ENCODE measurements around the gene CD3D. TPM values are rescaled to one million over a fixed set of nuclear protein-coding genes. Genes with fewer than 3 reads are reported as not detected.

CD3D gene
- total RNA-seq, 1 donor from 2014 or later = not detected

DNA sequence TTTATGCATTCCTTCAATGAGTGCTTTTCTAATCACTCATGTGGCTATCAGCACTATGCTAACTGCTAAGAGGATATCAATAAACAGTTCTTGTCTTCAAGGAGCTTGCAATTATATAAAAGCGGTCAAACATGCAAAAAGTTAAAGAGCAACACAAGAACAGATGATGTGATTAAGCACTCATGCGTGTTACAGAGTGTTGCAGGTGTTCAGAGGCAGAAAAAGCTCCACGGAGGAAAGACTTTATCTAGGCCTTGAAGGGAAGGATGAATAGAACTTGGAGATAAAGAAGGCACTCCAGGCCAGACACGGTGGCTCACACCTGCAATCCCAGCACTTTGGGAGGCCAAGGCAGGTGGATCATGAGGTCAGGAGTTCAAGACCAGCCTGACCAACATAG lies 24.4 kb downstream of the CD3D start:
- no peaks in the 10 kb centered on the region for H3K36me3 Mint-ChIP-seq
- H3K4me1 Mint-ChIP-seq = peaks cover 24% of the 10 kb centered on the region
- H3K4me3 Mint-ChIP-seq = no peak overlapping the region
- no peak for DNase-seq (ENCODE audit: low spot score in 2 of 2, unreplicated experiment in 2 of 2)
- TF ChIP-seq, protein P1, sequence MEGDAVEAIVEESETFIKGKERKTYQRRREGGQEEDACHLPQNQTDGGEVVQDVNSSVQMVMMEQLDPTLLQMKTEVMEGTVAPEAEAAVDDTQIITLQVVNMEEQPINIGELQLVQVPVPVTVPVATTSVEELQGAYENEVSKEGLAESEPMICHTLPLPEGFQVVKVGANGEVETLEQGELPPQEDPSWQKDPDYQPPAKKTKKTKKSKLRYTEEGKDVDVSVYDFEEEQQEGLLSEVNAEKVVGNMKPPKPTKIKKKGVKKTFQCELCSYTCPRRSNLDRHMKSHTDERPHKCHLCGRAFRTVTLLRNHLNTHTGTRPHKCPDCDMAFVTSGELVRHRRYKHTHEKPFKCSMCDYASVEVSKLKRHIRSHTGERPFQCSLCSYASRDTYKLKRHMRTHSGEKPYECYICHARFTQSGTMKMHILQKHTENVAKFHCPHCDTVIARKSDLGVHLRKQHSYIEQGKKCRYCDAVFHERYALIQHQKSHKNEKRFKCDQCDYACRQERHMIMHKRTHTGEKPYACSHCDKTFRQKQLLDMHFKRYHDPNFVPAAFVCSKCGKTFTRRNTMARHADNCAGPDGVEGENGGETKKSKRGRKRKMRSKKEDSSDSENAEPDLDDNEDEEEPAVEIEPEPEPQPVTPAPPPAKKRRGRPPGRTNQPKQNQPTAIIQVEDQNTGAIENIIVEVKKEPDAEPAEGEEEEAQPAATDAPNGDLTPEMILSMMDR (IDR thresholded peaks at IDR 0.05; ENCODE audit: unreplicated experiment) = no peak
- H3K9me3 Mint-ChIP-seq = no peaks in the 10 kb centered on the region
- H3K27me3 Mint-ChIP-seq (ENCODE audit: low read depth) = peaks cover 41% of the 10 kb centered on the region
- H3K27ac Mint-ChIP-seq = no peak overlapping the region

DNA sequence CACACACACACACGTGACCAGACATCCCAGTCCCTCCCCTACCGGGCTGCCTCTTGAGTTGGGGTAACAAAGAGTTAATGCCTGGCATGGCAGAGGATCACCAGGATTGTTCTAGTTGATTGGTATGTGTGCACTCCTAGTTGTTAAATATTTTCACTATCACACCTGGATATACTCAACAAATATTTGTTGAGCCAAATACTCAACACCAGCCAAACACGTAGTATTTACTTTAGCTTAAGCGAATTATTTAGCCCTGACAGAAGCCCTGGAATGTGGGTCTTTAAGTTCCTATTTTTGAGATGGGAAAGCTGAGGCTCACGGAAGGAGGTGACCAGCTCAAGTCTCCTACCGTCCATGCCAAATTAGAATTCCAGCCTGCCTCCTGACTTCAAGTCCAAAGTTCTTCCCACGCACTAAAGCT lies 27.5 kb downstream of the CD3D start:
- TF ChIP-seq, protein P1 (IDR thresholded peaks at IDR 0.05; ENCODE audit: unreplicated experiment) = no peak
- Mint-ChIP-seq H3K36me3 (no peaks in the 10 kb centered on the region), H3K4me1 (peaks cover 14% of the 10 kb centered on the region), H3K27me3 (ENCODE audit: low read depth) (peaks cover 64% of the 10 kb centered on the region), H3K9me3 (no peaks in the 10 kb centered on the region), H3K27ac (no peak overlapping the region), H3K4me3 (no peak overlapping the region)
- no peak for DNase-seq (ENCODE audit: low spot score in 2 of 2, unreplicated experiment in 2 of 2)

DNA sequence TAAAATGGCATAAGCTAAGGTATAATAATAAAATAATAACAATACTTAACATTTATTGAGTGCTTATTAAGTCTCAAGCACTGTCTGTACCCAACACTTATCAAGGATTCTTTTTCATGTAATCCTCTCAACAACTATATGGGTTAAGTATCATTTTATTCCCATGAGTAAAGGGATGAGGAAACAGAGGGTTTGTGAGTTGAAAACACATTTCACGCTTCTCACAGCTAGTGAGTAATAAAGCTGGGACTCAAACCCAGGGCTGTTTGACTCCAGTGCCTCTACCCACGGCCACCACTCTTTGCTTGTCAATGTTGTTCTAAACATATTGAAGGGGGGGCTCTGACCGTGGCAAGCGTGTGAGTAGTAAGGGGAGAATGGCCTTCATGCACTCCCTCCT lies 29.3 kb downstream of the CD3D start:
- DNase-seq (ENCODE audit: low spot score in 2 of 2, unreplicated experiment in 2 of 2) = no peak
- Mint-ChIP-seq H3K36me3 (no peaks in the 10 kb centered on the region), H3K9me3 (no peaks in the 10 kb centered on the region), H3K4me3 (no peak overlapping the region), H3K27me3 (ENCODE audit: low read depth) (peaks cover 73% of the 10 kb centered on the region), H3K27ac (no peak overlapping the region), H3K4me1 (peaks cover 14% of the 10 kb centered on the region)
- TF ChIP-seq, protein P1 (IDR thresholded peaks at IDR 0.05; ENCODE audit: unreplicated experiment) = no peak

DNA sequence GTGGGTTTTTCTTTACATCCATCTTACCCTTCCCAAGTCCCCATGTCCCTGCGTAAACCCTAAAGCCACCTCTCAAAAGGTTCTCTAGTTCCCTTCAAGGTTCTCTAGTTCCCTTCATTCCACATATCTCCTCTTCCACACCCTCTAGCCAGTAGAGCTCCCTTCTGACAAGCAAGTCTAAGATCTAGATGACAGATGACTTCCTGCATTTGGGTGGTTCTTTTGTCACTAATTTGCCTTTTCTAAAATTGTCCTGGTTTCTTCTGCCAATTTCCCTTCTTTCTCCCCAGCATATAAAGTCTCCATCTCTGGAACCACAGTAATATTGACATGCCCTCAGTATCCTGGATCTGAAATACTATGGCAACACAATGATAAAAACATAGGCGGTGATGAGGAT lies 30.2 kb downstream of the CD3D start:
- H3K4me3 Mint-ChIP-seq = no peak overlapping the region

DNA sequence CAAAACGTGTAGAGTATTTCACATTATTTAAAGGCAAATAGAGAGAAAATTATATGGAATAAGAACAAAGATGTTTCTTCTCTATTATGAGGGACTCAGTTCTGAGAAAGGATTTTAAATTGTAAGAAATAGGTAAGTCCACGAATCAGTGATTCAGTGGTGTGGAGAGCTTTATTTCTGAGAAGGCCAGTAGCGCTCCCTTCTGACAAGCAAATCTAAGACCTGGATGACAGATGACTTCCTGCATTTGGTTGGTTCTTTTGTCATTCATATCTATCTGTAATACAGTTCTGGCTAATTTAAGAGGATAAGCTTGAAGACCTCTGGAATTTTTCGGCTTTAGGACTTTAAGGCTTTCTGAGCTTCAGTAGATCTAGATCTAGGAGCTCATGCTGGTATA lies 31.0 kb downstream of the CD3D start:
- peaks cover 72% of the 10 kb centered on the region for H3K27me3 Mint-ChIP-seq (ENCODE audit: low read depth)
- DNase-seq (ENCODE audit: low spot score in 2 of 2, unreplicated experiment in 2 of 2) = no peak
- H3K27ac Mint-ChIP-seq = no peak overlapping the region
- H3K4me3 Mint-ChIP-seq = no peak overlapping the region
- no peaks in the 10 kb centered on the region for H3K9me3 Mint-ChIP-seq
- peaks cover 12% of the 10 kb centered on the region for H3K4me1 Mint-ChIP-seq
- H3K36me3 Mint-ChIP-seq = no peaks in the 10 kb centered on the region
- TF ChIP-seq, protein P1 (IDR thresholded peaks at IDR 0.05; ENCODE audit: unreplicated experiment) = no peak

More for the DNA sequence above, 30.2 kb downstream of the CD3D start:
- H3K4me1 Mint-ChIP-seq = peaks cover 14% of the 10 kb centered on the region
- TF ChIP-seq, protein P1 (IDR thresholded peaks at IDR 0.05; ENCODE audit: unreplicated experiment) = no peak
- H3K9me3 Mint-ChIP-seq = no peaks in the 10 kb centered on the region
- peaks cover 76% of the 10 kb centered on the region for H3K27me3 Mint-ChIP-seq (ENCODE audit: low read depth)
- no peak overlapping the region for H3K27ac Mint-ChIP-seq
- H3K36me3 Mint-ChIP-seq = no peaks in the 10 kb centered on the region
- no peak for DNase-seq (ENCODE audit: low spot score in 2 of 2, unreplicated experiment in 2 of 2)
